Forelimb muscle (tissue), 1 donor: Measurements from ENCODE around the gene GTF2A1L. TPM values are rescaled to one million over a fixed set of nuclear protein-coding genes. Genes with fewer than 3 reads are reported as not detected.
"Not testable (repeated sequence)": the region's sequence is repeated elsewhere in the genome, so short reads cannot be mapped to it uniquely, and the experiment has no call there.

Source experiments
- DNase-seq: peaks from one replicate; pipeline ENCODE4 v3.0.0-alpha.2; 2013; ENCODE audit warnings: low read depth
- polyA plus RNA-seq: library from polyadenylated mRNA; unstranded; fragments of 120-200 nt; gene quantifications from one replicate; pipeline ENCODE4 v1.2.1, GENCODE V29; 2013; ENCODE audit not compliant: insufficient read length

Gene GTF2A1L
- polyA plus RNA-seq, 1 donor: 0.85 TPM

DNA sequence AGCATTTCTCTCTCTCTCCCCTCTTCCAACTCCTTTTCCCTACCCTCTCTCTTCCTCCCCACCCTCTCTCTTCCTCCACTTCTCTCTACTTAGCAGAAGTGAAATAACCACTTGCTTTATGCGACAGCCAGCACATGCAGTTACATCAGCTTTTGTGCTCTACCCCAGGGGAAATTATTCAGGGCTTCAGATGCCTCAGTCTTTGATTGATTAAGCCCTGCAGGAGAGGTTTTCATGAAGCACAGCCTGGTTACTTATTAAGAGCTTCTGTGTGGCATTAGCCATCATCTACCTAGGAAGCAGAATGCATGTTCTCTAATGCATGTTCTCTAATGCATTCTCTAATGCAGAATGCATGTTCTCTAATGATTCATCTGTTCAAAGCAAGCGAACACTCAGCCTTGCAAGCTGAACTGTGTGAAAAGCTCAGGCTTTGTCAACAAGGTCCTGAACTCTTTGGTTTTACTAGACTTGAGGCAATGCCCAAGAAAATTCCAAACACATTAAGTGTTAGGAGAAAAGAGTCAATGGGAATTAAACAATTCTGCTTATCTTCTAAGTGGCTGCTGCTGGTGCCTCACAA, 81.8 kb downstream of the GTF2A1L start:
- no peak for DNase-seq

GRCh38 chr2:48703621-48704020, 86.0 kb downstream of the GTF2A1L start:
- not testable (repeated sequence) for DNase-seq

DNA sequence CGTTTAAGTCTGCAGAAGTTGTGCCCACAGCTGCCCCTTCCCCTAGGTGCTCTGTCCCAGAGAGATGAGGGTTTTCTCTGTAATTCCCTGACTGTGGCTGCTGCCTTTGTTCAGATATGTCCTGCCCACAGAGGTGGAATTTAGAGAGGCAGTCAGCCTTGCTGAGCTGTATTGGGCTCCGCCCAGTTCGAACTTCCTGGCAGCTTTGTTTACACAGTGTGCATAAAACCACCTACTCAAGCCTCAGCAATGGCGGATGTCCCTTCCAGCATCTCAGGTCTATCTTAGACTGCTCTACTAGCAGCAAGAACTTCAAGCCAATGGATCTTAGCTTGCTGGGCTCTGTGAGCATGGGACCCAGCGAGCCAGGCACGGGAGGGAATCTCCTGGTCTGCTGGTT, 89.8 kb downstream of the GTF2A1L start:
- no peak for DNase-seq

- DNase-seq: no peak
These were observed 91.7 kb downstream of the GTF2A1L start for GRCh38 chr2:48709096-48710034.

GRCh38 chr2:48711343-48711742, 93.7 kb downstream of the GTF2A1L start:
- no peak for DNase-seq

- DNase-seq: no peak
These were observed 94.5 kb downstream of the GTF2A1L start for GRCh38 chr2:48712151-48712550.

- no peak for DNase-seq
These were observed 96.0 kb downstream of the GTF2A1L start for GRCh38 chr2:48713647-48714046.

GRCh38 chr2:48714245-48714644, 96.6 kb downstream of the GTF2A1L start:
- DNase-seq: no peak

- no peak for DNase-seq
These were observed 97.6 kb downstream of the GTF2A1L start for GRCh38 chr2:48715042-48715899.

- no peak for DNase-seq
These were observed 98.3 kb downstream of the GTF2A1L start for GRCh38 chr2:48715956-48716355.

DNA sequence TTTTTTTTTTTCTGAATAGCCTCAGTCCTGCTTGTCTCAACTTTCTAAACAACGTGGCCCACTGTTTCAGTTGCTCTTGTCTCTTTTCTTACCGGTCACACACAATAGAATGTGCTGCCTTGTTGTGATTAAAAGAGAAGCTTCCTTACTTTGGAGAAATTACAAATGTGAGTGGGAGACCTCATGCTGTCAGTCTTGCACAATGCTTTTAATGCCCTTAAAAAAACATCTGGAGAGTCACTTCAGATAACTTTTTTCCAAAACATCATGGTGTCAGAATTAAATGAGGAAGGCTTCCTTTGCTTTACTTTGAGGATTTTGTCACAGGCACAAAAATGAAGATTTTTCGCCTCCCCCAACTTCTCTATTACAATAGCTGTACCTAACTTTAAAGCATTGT, 100.2 kb downstream of the GTF2A1L start:
- no peak for DNase-seq

DNA sequence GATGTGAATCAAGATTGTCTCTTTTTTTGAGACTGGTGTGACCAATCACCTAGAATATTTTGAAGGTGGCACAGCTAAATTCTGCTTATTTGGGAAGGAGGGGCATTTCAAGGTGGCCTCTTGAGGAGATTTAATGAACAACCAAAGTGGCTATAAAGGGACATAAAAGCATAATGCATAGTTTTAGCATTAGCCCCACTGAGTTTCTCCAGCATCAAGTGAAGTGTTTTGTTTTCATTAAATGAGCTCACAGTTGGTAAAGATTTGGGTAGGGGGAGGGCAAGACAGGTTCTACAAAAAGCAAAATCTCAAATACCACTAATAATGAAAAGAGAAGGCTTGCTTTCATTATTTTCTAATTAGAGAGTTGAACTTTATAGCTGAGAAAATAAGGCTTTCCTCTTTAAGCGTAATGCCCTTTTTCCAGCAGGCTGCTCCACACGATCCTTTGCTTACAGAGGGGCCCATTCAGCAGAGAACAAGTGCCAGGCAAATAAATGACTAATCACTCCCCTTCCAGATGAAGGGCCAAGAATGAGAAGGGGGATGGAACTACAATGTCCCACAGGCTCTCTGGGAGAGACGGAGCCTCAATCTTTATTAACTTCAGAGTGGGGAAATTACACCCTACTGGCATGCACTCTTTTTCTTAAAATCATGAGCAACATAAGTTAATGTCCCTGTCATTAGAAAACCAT, 102.0 kb downstream of the GTF2A1L start:
- DNase-seq: no peak

DNA sequence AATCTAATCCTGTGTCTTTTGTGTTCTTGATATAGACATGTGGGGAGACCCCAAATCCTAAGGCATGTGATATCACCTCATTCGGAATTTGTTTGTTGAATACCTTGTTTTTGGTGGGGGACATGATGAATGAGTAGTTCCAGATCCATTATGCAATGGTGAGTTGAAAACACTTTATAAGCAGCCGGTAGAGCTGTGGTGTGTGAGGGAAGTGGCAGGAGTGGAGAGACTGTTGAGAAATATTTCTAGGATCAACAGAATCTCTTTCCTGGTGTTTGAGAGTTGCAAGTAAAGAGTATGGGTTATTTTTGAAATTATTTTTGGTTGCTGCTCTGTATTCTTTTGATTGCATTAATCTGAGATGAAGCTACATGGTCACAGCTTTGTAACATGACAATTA, 103.5 kb downstream of the GTF2A1L start:
- DNase-seq: no peak

GRCh38 chr2:48722391-48722790, 104.7 kb downstream of the GTF2A1L start:
- no peak for DNase-seq

GRCh38 chr2:48723129-48723528, 105.5 kb downstream of the GTF2A1L start:
- DNase-seq: no peak

- DNase-seq: no peak
These were observed 106.6 kb downstream of the GTF2A1L start for GRCh38 chr2:48724278-48724677.

DNA sequence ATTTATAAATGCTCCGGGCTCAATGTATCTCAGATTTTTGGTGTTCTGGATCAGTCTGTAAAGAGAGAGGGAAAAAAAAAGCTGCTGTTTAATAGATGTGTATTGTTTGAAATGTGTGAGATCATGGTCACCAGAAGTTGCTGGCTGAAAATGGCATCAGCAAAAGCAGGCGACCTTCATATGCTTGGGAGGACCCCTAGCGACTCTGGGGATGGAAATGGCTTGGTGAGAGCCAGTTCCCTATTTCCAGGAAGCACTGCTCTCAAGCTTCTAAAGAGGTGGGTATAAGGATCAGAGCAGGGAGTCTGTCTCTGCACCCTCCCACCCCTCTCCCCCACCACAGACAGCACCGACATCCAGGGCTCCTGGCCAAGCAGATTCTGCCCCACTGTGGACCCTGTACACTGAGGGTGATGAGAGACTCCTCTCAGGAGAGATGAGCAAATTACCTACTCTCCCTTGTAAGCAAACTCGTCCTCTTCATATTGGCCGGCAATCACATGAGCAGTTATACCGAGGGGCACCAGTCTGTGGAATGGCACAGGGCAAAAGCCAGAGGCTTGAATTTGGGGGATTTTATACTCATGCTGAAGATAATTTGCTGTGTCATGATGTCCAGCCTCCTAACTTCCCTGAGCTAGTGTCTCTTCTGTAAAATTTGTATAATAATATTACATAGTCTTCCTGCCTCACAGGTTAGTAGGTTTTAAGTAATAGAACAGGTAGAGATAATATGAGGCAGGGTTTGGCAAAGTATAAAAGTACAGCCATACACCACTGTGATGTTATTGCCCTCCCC, 108.2 kb downstream of the GTF2A1L start:
- no peak for DNase-seq

GRCh38 chr2:48727560-48727959, 109.9 kb downstream of the GTF2A1L start:
- DNase-seq: no peak

DNA sequence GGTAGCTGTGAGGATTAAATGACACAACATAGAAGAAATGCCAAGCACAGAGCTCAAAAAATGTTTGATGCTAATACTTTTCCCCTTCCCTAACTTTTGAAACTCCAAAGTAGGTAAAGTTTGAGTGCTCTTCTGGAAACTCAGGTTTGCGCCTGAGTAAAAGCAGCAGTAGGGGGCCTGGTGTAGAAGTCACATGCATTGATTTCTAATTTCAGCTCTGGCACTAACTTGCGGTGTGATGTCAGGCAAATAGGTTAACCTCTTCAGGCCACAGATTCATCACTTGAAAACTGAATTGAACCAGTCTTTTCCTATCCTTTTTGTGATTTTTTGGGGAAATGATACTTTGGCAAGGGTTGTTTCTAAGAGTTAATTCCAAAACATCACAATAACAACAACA, 110.6 kb downstream of the GTF2A1L start:
- DNase-seq: no peak

GRCh38 chr2:48728840-48729239, 111.2 kb downstream of the GTF2A1L start:
- DNase-seq: no peak
